ENCODE measurements around the gene SPDYE6. TPM values are rescaled to one million over a fixed set of nuclear protein-coding genes. Genes with fewer than 3 reads are reported as not detected.

Gene SPDYE6
- total RNA-seq: not detected in 2 replicates

GRCh38 chr7:102356344-102356743 is at the start of gene SPDYE6:
SPDYE6 (minus strand) TSS chr7:102356444; CDS start chr7:102356023, 421 bp downstream.

GRCh38 chr7:102395873-102396709 is 39.8 kb upstream of the SPDYE6 start, which contains the start of gene PRKRIP1:
PRKRIP1 (plus strand) TSS chr7:102396363; CDS start chr7:102396412, 49 bp downstream.

Other genes with a start within 250 kb of the SPDYE6 start
- gene SH2B2, start 69.6 kb downstream of the SPDYE6 start, total RNA-seq: 0.54 and 7.3 TPM in 2 replicates
- 14.4 and 15.7 TPM in 2 replicates for gene PRKRIP1, start 39.9 kb upstream of the SPDYE6 start, total RNA-seq
- gene ORAI2, start 77.1 kb upstream of the SPDYE6 start, total RNA-seq: 38.6 and 39.9 TPM in 2 replicates
- 7.4 and 20.3 TPM in 2 replicates for gene ALKBH4, start 108.4 kb upstream of the SPDYE6 start, total RNA-seq
- 5.6 and 13.9 TPM in 2 replicates for gene LRWD1, start 108.5 kb upstream of the SPDYE6 start, total RNA-seq
- gene POLR2J, start 122.5 kb upstream of the SPDYE6 start, total RNA-seq: 26.4 and 27.4 TPM in 2 replicates
- 0.18 and 1.1 TPM in 2 replicates for gene RASA4B, start 161.3 kb upstream of the SPDYE6 start, total RNA-seq
- 0.65 TPM in 1 of 2 replicates, not detected in the other for gene UPK3BL2, start 187.3 kb upstream of the SPDYE6 start, total RNA-seq
- gene SPDYE2, start 194.8 kb upstream of the SPDYE6 start, total RNA-seq: not detected in 2 replicates
- gene POLR2J3, start 216.1 kb upstream of the SPDYE6 start, total RNA-seq: 3.6 and 5.3 TPM in 2 replicates